PC-3 (cell line): ENCODE measurements around the gene PDE6A.

Source experiments
- EZH2 ChIP-seq: fragments of 300-600 bp; sonication (generic); IDR thresholded peaks from one replicate; pipeline ENCODE4 v1.6.1; 2017; ENCODE audit warnings: antibody characterized with exemption, mild to moderate bottlenecking, low read length; ENCODE audit not compliant: unreplicated experiment
- TF ChIP-seq, protein P1 (sequence below): fragments of 300-600 bp; sonication (generic); conservative IDR thresholded peaks from 2 replicates; pipeline ENCODE4 v1.5.1; 2017; ENCODE audit warnings: antibody characterized with exemption, low read depth, mild to moderate bottlenecking, low read length

- TF ChIP-seq, protein P1, sequence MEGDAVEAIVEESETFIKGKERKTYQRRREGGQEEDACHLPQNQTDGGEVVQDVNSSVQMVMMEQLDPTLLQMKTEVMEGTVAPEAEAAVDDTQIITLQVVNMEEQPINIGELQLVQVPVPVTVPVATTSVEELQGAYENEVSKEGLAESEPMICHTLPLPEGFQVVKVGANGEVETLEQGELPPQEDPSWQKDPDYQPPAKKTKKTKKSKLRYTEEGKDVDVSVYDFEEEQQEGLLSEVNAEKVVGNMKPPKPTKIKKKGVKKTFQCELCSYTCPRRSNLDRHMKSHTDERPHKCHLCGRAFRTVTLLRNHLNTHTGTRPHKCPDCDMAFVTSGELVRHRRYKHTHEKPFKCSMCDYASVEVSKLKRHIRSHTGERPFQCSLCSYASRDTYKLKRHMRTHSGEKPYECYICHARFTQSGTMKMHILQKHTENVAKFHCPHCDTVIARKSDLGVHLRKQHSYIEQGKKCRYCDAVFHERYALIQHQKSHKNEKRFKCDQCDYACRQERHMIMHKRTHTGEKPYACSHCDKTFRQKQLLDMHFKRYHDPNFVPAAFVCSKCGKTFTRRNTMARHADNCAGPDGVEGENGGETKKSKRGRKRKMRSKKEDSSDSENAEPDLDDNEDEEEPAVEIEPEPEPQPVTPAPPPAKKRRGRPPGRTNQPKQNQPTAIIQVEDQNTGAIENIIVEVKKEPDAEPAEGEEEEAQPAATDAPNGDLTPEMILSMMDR: no peak
- no peak for TF ChIP-seq EZH2
Measured at GRCh38 chr5:149887622-149888183, 56.9 kb downstream of the PDE6A start.
